ENCODE results near the gene EID3. TPM values are rescaled to one million over a fixed set of nuclear protein-coding genes. Genes with fewer than 3 reads are reported as not detected.

The EID3 gene
- total and polyA plus RNA-seq, 2 donors (not counting 1 experiment from before 2014, with no cell fraction given), result 2.3 to 18.0 TPM

DNA sequence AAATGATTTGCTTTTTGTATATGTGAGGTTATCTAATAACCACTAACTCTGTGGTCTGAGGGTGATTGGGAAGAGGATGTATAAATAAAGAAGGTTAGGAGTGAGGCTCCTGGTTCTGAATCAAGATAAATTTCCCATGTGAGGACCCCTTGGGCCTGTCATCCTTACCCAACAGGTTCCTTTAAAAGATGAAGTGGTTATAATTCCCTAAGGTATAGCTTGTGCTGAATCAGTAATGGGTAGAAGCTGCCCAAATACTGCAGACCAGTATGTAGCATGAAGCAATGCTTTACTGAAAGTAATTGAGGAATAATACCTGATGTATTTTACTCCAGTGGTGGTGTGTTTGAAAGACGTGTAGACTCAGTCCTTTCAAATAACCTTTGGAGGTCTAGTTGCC, 8.7 kb downstream of the EID3 start:
- Histone ChIP-seq H2AFZ (ENCODE audit: low read length) (no peak overlapping the region), H4K20me1 (ENCODE audit: control insufficient read depth, extremely low read depth, insufficient read depth, low read length) (peaks cover 10% of the 10 kb centered on the region), H3K36me3 (ENCODE audit: control insufficient read depth, insufficient read depth, low read length) (peaks cover 17% of the 10 kb centered on the region), H3K27me3 (ENCODE audit: control insufficient read depth, insufficient read depth, low read length) (no peaks in the 10 kb centered on the region), H3K4me3 (replicated peaks in 1 of 4; ENCODE audit: control extremely low read depth in 1 of 4, insufficient read depth in 1 of 4, low read depth in 3 of 4, low read length in 4 of 4) (no peak overlapping the region), H3K27ac (ENCODE audit: insufficient read depth, low read length) (no peak overlapping the region), H3K9ac (ENCODE audit: insufficient read depth, low read length) (no peak overlapping the region), H3K4me2 (ENCODE audit: extremely low read depth, insufficient read depth, low read length) (no peak overlapping the region), H3K4me1 (ENCODE audit: control insufficient read depth, extremely low read depth, insufficient read depth, low read length) (peaks cover 6% of the 10 kb centered on the region), H3K79me2 (ENCODE audit: control insufficient read depth, insufficient read depth, low read length) (peaks cover 80% of the 10 kb centered on the region), H3K9me3 (ENCODE audit: control insufficient read depth, insufficient read depth, low read depth, low read length) (no peaks in the 10 kb centered on the region)
- DNase-seq (ENCODE audit: low read depth in 2 of 2), result no peak
- TF ChIP-seq CTCF (conservative IDR thresholded peaks at IDR 0.05 in 1 of 2, IDR thresholded peaks at IDR 0.05 in 1 of 2; ENCODE audit: low read depth in 1 of 2, low read length in 2 of 2) (no peak), EZH2 (IDR thresholded peaks at IDR 0.05; ENCODE audit: low read length, missing control alignments) (no peak)

DNA sequence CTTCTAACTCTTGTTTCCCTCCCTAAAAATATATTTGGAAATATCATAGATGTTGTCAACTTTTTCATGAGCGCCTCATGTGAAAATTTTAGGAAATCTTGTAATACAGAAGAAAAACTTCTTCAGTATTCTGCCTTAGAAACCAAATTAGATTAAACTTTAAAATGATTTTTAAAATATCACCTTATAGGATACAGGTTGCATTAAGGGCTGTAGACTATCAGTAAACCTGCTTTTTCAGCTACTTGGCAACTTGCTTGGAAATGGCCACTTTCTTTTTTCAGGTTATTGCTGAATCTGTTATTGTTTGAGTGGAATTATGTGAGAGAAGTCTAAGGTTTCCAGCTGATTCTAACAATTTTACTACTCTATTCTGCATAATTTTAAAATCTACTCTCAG, 9.1 kb downstream of the EID3 start:
- TF ChIP-seq CTCF (conservative IDR thresholded peaks at IDR 0.05 in 1 of 2, IDR thresholded peaks at IDR 0.05 in 1 of 2; ENCODE audit: low read depth in 1 of 2, low read length in 2 of 2) (no peak), EZH2 (IDR thresholded peaks at IDR 0.05; ENCODE audit: low read length, missing control alignments) (no peak)
- no peak overlapping the region for H2AFZ ChIP-seq (ENCODE audit: low read length)
- H3K4me1 ChIP-seq (ENCODE audit: control insufficient read depth, extremely low read depth, insufficient read depth, low read length), result peaks cover 3% of the 10 kb centered on the region
- H3K4me3 ChIP-seq (replicated peaks in 1 of 4; ENCODE audit: control extremely low read depth in 1 of 4, insufficient read depth in 1 of 4, low read depth in 3 of 4, low read length in 4 of 4), result no peak overlapping the region
- DNase-seq (ENCODE audit: low read depth in 2 of 2), result no peak
- H3K9me3 ChIP-seq (ENCODE audit: control insufficient read depth, insufficient read depth, low read depth, low read length), result no peaks in the 10 kb centered on the region
- no peak overlapping the region for H3K27ac ChIP-seq (ENCODE audit: insufficient read depth, low read length)
- H3K4me2 ChIP-seq (ENCODE audit: extremely low read depth, insufficient read depth, low read length), result no peak overlapping the region
- no peak overlapping the region for H3K9ac ChIP-seq (ENCODE audit: insufficient read depth, low read length)
- H4K20me1 ChIP-seq (ENCODE audit: control insufficient read depth, extremely low read depth, insufficient read depth, low read length), result peaks cover 6% of the 10 kb centered on the region
- H3K27me3 ChIP-seq (ENCODE audit: control insufficient read depth, insufficient read depth, low read length), result no peaks in the 10 kb centered on the region
- H3K79me2 ChIP-seq (ENCODE audit: control insufficient read depth, insufficient read depth, low read length), result peaks cover 79% of the 10 kb centered on the region
- H3K36me3 ChIP-seq (ENCODE audit: control insufficient read depth, insufficient read depth, low read length), result peaks cover 17% of the 10 kb centered on the region

- H3K79me2 ChIP-seq (ENCODE audit: control insufficient read depth, insufficient read depth, low read length), result peaks cover 79% of the 10 kb centered on the region
- no peak overlapping the region for H2AFZ ChIP-seq (ENCODE audit: low read length)
- no peaks in the 10 kb centered on the region for H3K27me3 ChIP-seq (ENCODE audit: control insufficient read depth, insufficient read depth, low read length)
- peaks cover 19% of the 10 kb centered on the region for H3K36me3 ChIP-seq (ENCODE audit: control insufficient read depth, insufficient read depth, low read length)
- H3K4me3 ChIP-seq (replicated peaks in 1 of 4; ENCODE audit: control extremely low read depth in 1 of 4, insufficient read depth in 1 of 4, low read depth in 3 of 4, low read length in 4 of 4), result no peak overlapping the region
- H3K4me1 ChIP-seq (ENCODE audit: control insufficient read depth, extremely low read depth, insufficient read depth, low read length), result peaks cover 3% of the 10 kb centered on the region
- DNase-seq (ENCODE audit: low read depth in 2 of 2), result no peak
- no peaks in the 10 kb centered on the region for H3K9me3 ChIP-seq (ENCODE audit: control insufficient read depth, insufficient read depth, low read depth, low read length)
- peak overlapping the region; percentile 6 for H3K27ac ChIP-seq (ENCODE audit: insufficient read depth, low read length)
- no peak overlapping the region for H3K4me2 ChIP-seq (ENCODE audit: extremely low read depth, insufficient read depth, low read length)
- TF ChIP-seq EZH2 (IDR thresholded peaks at IDR 0.05; ENCODE audit: low read length, missing control alignments), result no peak
- TF ChIP-seq CTCF (conservative IDR thresholded peaks at IDR 0.05 in 1 of 2, IDR thresholded peaks at IDR 0.05 in 1 of 2; ENCODE audit: low read depth in 1 of 2, low read length in 2 of 2), result no peak
- H3K9ac ChIP-seq (ENCODE audit: insufficient read depth, low read length), result no peak overlapping the region
- peaks cover 3% of the 10 kb centered on the region for H4K20me1 ChIP-seq (ENCODE audit: control insufficient read depth, extremely low read depth, insufficient read depth, low read length)
Measured at GRCh38 chr12:104313568-104314241, 10.2 kb downstream of the EID3 start.

All from fibroblast of lung (primary cell).